Esophagus squamous epithelium (tissue), 4 donors: ENCODE data around the gene BRI3BP.

Experiments used
- POLR2A ChIP-seq, 4 donors: fragments of 450-650 bp; IDR thresholded peaks; one replicate each; pipeline ENCODE4 v1.6.1; 2017; ENCODE audit warnings: antibody characterized with exemption in 4 of 4, mild to moderate bottlenecking in 4 of 4, moderate library complexity in 3 of 4
- TF ChIP-seq, protein P1 (sequence below), 6 experiments: fragments of 450-650 bp in 4 of 6; fragments of 200-600 bp in 2 of 6; sonication (generic) in 2 of 6; IDR thresholded peaks; one replicate each; pipeline ENCODE4 v1.5.1; 2016 to 2019; ENCODE audit warnings: antibody characterized with exemption in 6 of 6, mild to moderate bottlenecking in 4 of 6, moderate library complexity in 4 of 6

DNA sequence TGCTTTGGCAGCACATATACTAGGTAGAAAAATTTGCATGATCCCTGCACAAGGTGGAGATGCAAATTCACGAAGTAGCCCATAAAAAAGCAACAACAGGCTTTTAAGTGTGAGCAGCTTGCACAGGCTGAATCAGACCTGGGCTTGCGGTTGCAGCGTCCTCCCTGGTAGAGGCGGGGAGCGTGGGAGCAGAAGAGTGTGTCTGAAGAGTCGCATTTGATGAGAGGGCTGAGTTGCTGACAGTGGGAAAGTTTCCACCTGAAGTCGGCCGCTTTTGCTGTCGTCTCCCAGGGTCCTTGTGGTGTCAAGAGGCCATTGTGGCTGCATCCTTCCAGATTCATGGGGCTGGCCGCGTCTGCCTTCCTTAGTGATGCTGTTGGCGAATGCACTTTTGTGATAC is 78.0 kb downstream of the BRI3BP start:
- TF ChIP-seq POLR2A (IDR thresholded peaks at IDR 0.05) = no peak
- TF ChIP-seq, protein P1, sequence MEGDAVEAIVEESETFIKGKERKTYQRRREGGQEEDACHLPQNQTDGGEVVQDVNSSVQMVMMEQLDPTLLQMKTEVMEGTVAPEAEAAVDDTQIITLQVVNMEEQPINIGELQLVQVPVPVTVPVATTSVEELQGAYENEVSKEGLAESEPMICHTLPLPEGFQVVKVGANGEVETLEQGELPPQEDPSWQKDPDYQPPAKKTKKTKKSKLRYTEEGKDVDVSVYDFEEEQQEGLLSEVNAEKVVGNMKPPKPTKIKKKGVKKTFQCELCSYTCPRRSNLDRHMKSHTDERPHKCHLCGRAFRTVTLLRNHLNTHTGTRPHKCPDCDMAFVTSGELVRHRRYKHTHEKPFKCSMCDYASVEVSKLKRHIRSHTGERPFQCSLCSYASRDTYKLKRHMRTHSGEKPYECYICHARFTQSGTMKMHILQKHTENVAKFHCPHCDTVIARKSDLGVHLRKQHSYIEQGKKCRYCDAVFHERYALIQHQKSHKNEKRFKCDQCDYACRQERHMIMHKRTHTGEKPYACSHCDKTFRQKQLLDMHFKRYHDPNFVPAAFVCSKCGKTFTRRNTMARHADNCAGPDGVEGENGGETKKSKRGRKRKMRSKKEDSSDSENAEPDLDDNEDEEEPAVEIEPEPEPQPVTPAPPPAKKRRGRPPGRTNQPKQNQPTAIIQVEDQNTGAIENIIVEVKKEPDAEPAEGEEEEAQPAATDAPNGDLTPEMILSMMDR (IDR thresholded peaks at IDR 0.05) = no peak
